NCI-H1092 (cell line): ENCODE measurements around the gene BRAF.
"Not testable (repeated sequence)": the region's sequence is repeated elsewhere in the genome, so short reads cannot be mapped to it uniquely, and the experiment has no call there.

ENCODE experiments used
- DNase-seq: peaks from one replicate; lab custom pipeline; 2025; lab: John Stamatoyannopoulos, UW

BRAF gene

DNA sequence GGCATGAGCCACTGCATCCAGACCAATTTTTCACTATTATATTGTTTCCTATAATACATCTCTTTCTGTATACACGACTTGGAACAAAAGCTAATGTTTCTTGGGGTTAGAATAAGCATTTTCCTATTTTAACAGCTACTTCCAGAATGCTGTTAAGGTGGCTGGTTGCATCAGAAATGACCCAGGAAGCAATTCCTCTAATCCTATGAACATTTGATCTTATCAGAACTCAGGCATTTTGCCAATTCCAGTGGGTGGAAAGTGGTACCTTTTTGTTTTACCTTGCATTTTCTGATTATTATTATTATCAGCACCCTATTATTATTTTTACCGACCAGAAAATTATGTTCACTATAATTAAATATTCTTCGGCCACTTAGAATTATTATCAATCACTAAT lies 154.9 kb downstream of the BRAF start:
- DNase-seq = no peak

DNA sequence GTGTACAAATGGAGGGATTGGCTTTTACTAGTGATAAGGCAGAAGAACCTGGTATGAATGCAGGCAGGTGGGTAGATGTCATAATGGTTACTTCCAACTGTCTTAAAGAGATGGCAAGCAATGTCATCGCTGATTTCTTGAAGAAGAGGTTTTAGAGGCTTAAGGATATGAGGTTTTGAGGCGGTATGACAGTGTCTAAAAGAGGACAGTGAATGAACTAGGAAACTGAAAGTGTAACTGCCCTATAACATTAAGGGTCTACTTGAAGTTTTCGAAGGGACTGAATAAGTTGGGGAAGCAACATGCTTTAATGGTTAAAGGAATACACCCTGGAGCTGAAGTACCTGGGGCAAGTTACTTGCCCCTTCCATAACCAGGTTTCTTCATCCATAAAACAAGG lies 157.3 kb downstream of the BRAF start:
- DNase-seq = no peak

DNA sequence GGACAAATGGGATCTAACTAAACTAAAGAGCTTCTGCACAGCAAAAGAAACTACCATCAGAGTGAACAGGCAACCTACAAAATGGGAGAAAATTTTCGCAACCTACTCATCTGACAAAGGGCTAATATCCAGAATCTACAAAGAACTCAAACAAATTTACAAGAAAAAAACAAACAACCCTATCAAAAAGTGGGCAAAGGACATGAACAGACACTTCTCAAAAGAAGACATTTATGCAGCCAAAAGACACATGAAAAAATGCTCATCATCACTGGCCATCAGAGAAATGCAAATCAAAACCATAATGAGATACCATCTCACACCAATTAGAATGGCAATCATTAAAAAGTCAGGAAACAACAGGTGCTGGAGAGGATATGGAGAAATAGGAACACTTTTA lies 159.3 kb downstream of the BRAF start:
- not testable (repeated sequence) for DNase-seq

DNA sequence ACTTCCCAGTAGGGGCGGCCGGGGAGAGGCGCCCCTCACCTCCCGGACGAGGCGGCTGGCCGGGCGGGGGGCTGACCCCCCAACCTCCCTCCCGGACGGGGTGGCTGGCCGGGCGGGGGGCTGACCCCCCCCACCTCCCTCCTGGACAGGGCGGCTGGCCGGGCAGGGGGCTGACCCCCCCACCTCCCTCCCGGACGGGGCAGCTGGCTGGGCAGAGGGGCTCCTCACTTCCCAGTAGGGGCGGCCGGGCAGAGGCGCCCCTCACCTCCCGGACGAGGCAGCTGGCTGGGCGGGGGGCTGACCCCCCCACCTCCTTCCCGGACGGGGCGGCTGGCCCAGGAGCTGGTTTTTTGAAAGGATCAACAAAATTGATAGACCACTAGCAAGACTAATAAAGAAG lies 161.6 kb downstream of the BRAF start:
- DNase-seq = not testable (repeated sequence)

DNA sequence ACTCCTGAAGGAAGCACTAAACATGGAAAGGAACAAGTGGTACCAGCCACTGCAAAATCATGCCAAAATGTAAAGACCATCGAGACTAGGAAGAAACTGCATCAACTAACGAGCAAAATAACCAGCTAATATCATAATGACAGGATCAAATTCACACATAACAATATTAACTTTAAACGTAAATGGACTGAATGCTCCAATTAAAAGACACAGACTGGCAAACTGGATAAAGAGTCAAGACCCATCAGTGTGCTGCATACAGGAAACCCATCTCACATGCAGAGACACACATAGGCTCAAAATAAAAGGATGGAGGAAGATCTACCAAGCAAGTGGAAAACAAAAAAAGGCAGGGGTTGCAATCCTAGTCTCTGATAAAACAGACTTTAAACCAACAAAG lies 163.4 kb downstream of the BRAF start:
- DNase-seq = not testable (repeated sequence)

DNA sequence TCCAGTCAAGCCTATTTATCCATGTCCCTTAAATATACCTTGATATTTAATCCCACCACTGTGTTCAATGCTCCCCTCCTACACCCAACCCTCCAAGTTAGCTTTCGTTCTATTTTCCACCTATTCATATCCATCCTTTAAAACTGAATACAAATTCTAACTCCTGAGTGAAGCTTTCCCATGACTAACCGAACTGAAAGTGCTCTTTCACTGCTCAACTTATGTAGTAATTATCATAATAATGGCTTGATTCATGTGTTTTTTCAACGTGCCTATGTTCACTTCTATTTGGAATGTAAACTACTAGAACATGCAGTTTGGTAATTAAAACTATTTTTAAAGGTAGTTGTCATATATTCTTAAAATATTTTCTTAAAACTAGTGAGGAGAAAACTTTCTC lies 170.2 kb downstream of the BRAF start:
- no peak for DNase-seq

DNA sequence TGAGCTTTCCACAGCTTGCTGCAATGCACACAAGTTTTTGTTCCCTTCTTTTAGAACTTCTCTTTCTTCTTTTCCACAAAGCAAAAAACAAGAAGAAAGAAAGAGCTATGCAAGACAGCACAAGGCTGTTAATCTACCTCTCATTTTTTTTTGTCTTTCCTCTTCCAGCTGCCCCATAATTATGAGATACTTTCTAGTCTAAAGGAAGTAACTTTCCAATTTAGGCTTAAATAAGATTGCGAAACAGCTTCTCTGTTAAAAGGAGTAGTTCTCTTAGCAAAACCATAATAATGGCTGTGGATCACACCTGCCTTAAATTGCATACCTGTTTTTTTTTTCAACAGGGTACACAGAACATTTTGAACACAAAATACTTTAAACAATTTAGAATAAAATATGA lies 172.2 kb downstream of the BRAF start:
- DNase-seq = no peak

DNA sequence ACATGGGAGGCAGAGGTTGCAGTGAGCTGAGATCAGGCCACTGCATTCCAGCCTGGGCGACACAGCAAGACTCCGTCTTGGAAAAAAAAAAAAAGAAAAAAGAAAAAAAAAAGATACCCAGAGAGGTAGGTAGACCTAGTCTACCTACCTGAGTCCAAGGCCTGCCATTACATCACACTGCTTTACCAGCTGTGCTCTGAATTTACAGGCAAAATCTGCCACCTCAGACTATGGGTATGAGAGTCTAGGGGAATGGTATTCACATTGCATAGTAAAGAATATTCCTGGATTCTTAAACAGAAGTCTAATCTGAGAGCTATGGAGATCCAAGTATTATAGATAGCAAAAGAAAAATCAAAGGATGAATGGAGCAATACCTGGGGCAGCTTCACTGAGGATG lies 178.0 kb downstream of the BRAF start:
- DNase-seq = no peak

DNA sequence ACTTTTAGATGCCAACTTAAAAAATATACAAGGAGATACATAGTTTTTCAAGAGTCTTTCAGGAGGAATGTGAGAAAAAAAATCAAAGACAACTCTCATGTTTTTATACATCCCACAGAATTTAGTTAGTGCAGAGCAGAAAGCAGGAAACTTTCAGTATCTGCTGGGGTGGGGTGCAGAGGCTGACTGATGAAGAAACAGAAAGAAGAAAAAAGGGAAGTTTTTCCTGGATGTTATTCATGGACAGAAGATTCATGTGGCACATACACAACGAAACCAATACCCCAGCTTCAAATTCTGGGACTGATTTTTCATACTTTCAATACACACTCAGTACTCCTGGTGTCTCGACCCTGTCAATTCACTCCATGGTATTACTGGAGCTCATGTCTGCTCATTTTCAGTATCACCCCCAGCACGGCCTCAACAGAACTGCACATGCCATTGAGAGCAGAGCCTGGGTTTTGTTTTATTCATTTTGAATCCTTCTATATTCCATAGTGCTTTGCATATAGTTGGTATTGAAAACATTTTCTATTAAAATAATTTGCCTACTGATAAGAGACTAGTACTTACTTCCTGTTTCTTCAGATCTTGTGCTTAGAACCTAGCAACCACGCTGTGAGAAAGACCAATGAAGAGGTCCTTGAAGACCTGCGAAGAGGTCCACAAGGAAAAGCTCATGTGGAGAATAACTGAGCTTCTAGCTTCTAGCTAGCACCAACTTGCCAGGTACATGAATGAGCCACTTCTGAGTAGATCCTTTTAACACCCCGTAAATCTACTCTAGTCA lies 179.3 kb downstream of the BRAF start:
- no peak for DNase-seq

DNA sequence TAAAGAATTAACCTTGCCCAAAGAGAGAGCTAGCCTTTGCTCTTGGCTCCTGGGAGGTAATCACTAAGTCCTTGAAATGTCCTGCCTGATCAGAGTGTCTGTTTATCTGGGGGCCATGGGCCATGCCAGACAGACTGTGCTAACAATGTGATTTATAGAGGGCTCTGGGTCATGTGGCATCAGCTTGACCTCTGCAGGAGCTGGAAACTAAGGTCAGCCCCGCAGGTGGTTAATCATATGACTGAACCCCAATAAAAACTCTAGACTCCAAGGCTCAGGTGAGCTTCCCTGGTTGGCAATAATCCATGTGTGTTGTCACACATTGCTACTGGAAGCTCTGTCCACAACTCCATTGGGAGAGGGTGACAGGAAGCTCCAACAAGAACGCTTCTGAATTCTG lies 180.7 kb downstream of the BRAF start:
- DNase-seq = no peak

DNA sequence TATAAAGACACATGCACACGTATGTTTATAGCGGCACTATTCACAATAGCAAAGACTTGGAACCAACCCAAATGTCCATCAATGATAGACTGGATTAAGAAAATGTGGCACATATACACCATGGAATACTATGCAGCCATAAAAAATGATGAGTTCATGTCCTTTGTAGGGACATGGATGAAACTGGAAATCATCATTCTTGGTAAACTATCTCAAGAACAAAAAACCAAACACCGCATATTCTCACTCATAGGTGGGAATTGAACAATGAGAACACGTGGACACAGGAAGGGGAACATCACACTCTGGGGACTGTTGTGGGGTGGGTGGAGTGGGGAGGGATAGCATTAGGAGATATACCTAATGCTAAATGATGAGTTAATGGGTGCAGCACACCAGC lies 181.5 kb downstream of the BRAF start:
- DNase-seq = not testable (repeated sequence)

DNA sequence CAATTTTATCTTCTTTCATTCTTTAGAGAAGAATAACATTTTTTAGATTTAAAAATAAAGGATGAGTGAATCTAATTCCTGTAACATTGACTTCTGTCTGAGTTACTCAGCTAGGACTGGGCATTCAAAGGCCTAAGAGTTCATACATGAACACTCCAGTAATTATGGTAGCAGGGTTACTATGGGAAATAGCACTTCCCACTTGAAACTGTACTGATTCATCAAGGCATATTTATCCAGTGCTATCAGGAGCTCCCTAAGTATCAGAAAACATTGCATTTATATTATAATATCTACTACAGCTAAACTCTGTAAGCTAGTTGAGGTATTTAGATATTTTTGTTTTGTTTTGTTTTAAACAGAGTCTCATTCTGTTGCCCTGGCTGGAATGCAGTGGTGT lies 186.4 kb downstream of the BRAF start:
- no peak for DNase-seq

DNA sequence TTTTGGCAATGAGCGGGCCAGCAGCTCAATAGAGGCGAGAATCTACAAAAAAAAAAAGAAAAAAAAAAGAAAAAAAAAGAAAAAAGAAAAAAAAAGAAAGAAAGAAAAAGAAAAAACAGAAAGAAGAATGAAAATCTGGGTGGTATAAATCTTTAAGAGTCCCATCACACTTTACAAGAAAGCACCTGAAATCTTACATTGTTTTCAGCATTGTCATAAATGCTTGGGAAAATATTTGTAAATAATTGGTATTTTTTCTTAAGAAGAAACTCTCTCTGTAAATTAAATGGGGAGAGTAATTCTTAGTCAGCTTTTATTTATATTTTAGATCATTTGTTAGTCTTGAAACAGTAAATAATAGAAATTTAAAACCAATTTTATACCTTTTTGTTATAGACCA lies 190.0 kb downstream of the BRAF start:
- DNase-seq = no peak

DNA sequence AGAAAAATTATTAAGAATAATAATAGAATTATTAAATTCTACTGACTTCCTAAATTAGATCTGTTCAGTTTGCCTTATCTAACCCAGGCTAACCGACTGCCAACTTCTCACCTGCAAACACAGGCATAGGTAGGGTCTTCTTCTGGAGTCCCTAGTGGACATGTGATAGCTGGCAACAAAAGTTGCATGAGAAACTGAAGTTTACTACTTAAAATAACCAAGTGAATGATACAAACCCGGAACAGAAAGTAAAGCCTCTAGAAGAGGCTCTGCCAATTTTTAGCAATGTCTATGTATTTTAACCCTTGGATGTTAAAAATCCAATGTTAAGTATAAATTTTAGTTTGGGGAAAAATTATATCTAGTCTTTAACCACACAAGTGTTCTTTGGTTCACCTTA lies 190.6 kb downstream of the BRAF start:
- no peak for DNase-seq

DNA sequence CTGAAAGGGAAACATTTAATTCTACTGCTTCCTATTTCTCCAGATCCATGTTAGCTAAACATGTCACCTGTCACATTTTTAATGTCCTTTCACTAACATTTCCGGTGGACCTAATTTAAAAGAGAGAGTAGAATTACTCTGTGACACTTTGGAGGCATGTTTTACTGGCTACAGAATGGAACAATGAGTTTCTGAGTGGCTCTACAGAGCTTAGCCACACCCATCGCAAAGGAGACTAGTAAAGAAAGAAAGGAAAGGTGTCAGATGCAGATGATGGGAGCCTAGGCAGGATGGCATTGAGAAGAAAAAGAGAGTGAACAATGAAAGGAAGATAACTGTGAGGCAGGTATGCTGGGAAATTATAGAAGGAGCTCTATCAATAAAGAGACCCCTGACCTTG lies 192.3 kb downstream of the BRAF start:
- DNase-seq = no peak

DNA sequence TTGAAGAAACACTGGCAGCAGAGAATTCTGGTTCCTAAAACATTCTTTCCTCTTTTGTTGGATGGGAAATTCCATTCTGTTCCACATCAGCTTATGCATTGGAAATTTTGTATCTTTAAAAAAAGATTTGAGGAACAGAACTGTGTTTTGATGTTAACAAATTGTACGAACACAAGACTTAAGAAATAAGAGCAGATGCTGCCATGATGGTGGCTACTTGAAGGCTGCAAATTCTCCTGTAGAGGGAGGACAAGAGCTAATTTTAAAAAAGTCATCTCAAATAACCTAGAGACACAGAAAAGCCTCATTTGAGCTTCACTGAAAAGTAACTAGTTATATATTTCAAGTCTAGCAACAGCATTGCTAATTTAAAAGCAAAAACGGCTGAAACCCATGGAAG lies 198.4 kb downstream of the BRAF start:
- no peak for DNase-seq

DNA sequence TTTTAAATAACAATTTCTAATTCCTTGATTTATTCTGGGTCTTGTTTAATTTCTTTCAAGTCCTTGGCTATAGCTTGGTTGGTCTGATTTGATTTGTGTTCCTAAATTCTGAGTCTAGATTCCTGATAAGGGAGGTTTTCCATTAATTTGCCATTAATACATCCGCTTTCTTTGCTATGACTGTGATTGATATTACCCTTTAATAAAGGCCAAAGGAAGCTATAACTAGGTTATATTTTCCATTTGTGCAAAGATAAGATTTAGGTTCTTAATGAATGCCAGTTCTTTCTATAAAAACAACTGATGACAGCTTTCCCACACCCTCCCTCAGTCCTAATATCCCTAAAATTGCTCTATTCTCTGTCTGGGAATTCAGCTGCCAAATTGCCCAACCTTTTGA lies 200.0 kb downstream of the BRAF start:
- no peak for DNase-seq

DNA sequence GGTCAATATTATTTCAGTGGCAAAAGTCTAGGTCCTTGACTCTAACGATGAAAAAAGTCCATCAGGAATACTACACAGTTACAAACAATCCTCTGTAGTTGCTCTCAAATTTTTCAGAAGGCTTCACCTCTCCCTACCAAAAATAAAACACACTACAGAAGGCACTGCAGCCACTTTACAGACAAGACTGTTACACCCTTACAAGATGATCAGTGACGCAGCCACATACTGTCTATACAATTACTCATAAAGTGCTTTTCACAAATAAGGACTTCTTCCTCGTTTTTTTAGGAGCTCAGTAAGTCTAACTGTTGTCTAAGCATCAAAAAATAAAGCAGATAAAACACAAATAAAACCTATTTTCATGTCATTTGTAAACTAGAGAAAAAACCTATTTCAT lies 201.2 kb downstream of the BRAF start:
- no peak for DNase-seq

DNA sequence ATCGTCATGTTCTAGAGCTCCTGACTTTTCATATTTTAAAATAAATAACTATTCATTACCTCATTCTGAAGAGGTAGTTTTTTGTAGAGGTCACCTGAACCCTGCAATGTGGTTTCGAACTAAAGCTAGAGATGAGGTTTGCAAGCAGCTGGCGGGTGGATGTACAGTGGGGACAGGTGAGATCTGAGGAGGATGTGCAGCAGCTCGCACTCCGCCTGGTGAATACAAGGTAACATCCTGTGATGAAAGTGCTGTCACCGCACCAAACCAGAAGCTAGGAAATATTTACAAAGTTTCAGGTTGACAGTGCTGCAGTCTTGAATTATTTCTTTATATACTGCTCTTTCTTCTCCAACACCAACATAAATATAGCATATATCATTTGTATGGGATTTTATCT lies 201.7 kb downstream of the BRAF start:
- no peak for DNase-seq

DNA sequence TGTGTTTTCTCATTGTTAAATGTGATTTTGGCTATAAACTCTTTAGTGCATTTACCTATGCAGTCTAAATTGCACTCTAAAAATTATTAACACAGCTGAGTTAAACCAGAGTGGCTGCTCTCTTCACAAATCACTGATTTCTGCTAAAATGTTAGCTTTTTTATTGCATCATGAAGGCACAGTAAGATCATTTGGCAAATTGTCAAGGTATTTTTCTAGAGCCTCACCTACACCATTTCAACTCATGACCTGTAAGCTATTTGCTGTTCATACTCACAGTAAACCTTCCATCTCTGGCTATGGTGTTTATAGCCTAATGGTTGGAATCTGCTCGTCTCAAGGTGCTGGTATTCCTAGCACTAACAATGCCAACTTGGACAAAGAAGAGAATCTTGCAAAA lies 202.5 kb downstream of the BRAF start:
- DNase-seq = no peak

DNA sequence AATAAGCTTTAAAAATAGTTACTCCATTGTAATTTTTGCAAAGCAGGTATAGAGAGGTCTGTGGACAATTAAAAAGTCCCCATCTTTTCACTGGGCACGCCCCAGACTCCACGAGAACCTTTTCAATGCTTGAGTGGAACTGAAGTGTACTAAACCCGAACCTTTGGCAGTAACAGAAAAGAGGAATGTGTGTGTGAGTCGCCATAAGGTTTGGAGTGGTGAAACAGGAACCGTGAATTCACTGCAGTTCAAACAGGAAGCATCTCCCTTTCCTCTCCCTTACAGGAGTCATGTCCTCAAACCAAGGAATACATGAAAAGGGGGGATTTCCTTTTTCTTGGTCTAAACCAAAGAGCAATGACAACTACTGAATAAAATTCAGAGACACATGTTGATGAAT lies 205.0 kb downstream of the BRAF start:
- DNase-seq = peak; percentile 42

DNA sequence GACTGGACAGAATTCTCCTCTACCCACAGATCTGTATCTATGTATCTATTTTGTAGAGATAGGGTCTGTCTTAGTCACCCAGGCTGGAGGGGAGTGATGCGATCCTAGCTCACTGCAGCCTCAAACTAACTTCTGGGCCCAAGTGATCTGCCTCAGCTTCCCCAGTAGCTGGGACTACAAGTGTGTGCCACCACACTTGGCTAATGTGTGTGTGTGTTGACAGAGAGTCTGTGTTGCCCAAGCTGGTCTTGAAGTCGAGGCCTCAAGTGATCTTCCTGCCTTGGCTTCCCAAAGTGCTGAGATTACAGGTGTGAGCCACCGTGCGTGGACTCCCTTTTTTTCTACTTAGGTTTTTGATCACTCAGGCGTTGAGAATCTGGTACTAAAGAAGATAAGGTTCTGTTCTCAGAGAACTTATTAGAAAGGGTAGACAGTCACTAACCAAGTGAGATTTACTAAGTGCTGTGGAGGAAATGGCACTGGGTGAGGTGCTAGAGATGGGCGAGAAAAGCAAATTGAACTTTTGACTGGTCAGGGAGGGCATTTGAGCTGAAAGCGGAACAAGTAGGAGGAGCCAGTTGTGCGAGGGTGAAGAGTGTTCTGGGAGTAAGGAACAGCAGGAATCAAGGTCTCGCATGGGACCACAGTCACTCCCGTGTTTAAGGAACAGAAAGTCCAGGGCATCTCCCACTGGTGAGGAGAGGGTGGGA lies 210.2 kb downstream of the BRAF start:
- no peak for DNase-seq

DNA sequence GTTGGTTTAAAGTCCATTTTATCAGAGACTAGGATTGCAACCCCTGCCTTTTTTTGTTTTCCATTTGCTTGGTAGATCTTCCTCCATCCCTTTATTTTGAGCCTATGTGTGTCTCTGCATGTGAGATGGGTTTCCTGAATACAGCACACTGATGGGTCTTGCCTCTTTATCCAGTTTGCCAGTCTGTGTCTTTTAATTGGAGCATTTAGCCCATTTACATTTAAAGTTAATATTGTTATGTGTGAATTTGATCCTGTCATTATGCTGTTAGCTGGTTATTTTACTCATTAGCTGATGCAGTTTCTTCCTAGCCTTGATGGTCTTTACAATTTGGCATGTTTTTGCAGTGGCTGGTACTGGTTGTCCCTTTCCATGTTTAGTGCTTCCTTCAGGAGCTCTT lies 212.3 kb downstream of the BRAF start:
- not testable (repeated sequence) for DNase-seq

DNA sequence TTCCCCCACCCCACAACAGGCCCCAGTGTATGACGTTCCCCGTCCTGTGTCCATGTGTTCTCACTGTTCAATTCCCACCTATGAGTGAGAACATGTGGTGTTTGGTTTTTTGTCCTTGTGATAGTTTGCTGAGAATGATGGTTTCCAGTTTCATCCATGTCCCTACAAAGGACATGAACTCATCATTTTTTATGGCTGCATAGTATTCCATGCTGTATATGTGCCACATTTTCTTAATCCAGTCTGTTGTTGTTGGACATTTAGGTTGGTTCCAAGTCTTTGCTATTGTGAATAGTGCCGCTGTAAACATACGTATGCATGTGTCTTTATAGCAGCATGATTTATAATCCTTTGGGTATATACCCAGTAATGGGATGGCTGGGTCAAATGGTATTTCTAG lies 216.0 kb downstream of the BRAF start:
- not testable (repeated sequence) for DNase-seq
